ENCODE data around the gene TMIGD1. TPM values are rescaled to one million over a fixed set of nuclear protein-coding genes. Genes with fewer than 3 reads are reported as not detected.

The TMIGD1 gene
- total and polyA plus RNA-seq, 2 of the 13 experiments (the other 11 are each of a cell fraction or from before 2014, with no cell fraction given) = not detected

- CTCF ChIA-PET (ENCODE audit: low intra/inter-chr PET ratio, low total read pairs) = interaction anchor here (1.0 kb wide), 1 partner anchor 42 kb away, joined by 3 read pairs; no protein-coding TSS in a partner anchor
- Histone ChIP-seq H3K4me2 (ENCODE audit: low read depth, low read length) (peak overlapping the region; percentile 87), H3K79me2 (ENCODE audit: insufficient read depth, low read length) (no peaks in the 10 kb centered on the region), H3K9ac (ENCODE audit: insufficient read depth, low read depth, low read length) (peak overlapping the region; percentile 61), H3K4me3 (replicated peaks in 1 of 3; ENCODE audit: insufficient read depth in 1 of 3, low read depth in 2 of 3, low read length in 3 of 3) (peak overlapping the region; percentile 44 to 58 (median 46); a peak in 4 of 6 replicates), H3K4me1 (ENCODE audit: insufficient read depth, low read length) (peaks cover 96% of the 10 kb centered on the region), H3K9me3 (ENCODE audit: low read length) (no peaks in the 10 kb centered on the region), H3K27ac (ENCODE audit: extremely low read length, insufficient read depth, low read length) (peak overlapping the region; percentile 69), H2AFZ (ENCODE audit: low read length) (no peak overlapping the region), H4K20me1 (ENCODE audit: insufficient read depth, low read length) (no peaks in the 10 kb centered on the region), H3K36me3 (replicated peaks in 1 of 2; ENCODE audit: control insufficient read depth in 1 of 2, insufficient read depth in 2 of 2, low read length in 2 of 2) (no peaks in the 10 kb centered on the region), H3K27me3 (ENCODE audit: control insufficient read depth in 1 of 2, insufficient read depth in 2 of 2, low read length in 2 of 2) (no peaks in the 10 kb centered on the region)
- intact Hi-C loops (cut with micrococcal nuclease; ENCODE audit: unreplicated experiment) = loop anchor here (2.0 kb wide), 2 partner anchors 64 to 136 kb away; partner anchors contain the start of gene GOSR1
- ATAC-seq (no peak), DNase-seq (ENCODE audit: low spot score) (no peak), FAIRE-seq (no peak)
- 10% methylated on average over 6 of the region's 6 CpGs for WGBS (ENCODE audit: low lambda C conversion rate)
- in situ Hi-C loops (cut with HindIII; ENCODE audit: extremely low pct_ligation_motif_present, low pct_unique_long_range_greater_than_20kb) = loop anchor here (5.0 kb wide), 1 partner anchor 36 kb away; the partner anchor contains the start of gene CPD
- BruUV-seq (replicated peaks) = no TSS peak
- POLR2A ChIA-PET = interaction anchor here (1.0 to 8.7 kb wide), 8 partner anchors 20 to 236 kb away, joined by 3 to 114 read pairs (median 6); partner anchors contain the start of genes CPD and GOSR1
- TF ChIP-seq ZNF350 (CRISPR knock-in tag; IDR thresholded peaks at IDR 0.05; ENCODE audit: borderline replicate concordance, low read depth) (no peak), ZFP90 (CRISPR knock-in tag; IDR thresholded peaks at IDR 0.05; ENCODE audit: borderline replicate concordance) (0 out of 2 replicates have a peak, but pooled peaks have one; percentile 24), ZSCAN12 (CRISPR knock-in tag; IDR thresholded peaks at IDR 0.05) (no peak), ZNF558 (CRISPR knock-in tag; IDR thresholded peaks at IDR 0.05; ENCODE audit: borderline replicate concordance) (no peak), KMT2B (CRISPR knock-in tag; IDR thresholded peaks at IDR 0.05) (no peak), DBP (CRISPR knock-in tag; IDR thresholded peaks at IDR 0.05; ENCODE audit: not compliant biosample characterization) (no peak), ARNT (IDR thresholded peaks at IDR 0.05) (no peak), TAF15 (IDR thresholded peaks at IDR 0.05; ENCODE audit: low read depth, low read length, poor library complexity, severe bottlenecking) (no peak), ZFY (CRISPR knock-in tag; IDR thresholded peaks at IDR 0.05) (no peak), ZNF770 (CRISPR knock-in tag; IDR thresholded peaks at IDR 0.05) (peak; percentile 37; the same call in 1 of the 2 replicates), GTF3A (CRISPR knock-in tag; conservative IDR thresholded peaks at IDR 0.05) (no peak), HINFP (CRISPR knock-in tag; IDR thresholded peaks at IDR 0.05; ENCODE audit: low read depth) (no peak), ZBTB7A (CRISPR knock-in tag; IDR thresholded peaks at IDR 0.05) (no peak), MEF2D (CRISPR knock-in tag; IDR thresholded peaks at IDR 0.05) (no peak), NR2C2 (CRISPR knock-in tag; IDR thresholded peaks at IDR 0.05; ENCODE audit: borderline replicate concordance) (no peak)
- TF ChIP-seq, protein P1, sequence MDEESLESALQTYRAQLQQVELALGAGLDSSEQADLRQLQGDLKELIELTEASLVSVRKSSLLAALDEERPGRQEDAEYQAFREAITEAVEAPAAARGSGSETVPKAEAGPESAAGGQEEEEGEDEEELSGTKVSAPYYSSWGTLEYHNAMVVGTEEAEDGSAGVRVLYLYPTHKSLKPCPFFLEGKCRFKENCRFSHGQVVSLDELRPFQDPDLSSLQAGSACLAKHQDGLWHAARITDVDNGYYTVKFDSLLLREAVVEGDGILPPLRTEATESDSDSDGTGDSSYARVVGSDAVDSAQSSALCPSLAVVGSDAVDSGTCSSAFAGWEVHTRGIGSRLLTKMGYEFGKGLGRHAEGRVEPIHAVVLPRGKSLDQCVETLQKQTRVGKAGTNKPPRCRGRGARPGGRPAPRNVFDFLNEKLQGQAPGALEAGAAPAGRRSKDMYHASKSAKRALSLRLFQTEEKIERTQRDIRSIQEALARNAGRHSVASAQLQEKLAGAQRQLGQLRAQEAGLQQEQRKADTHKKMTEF (CRISPR knock-in tag; IDR thresholded peaks at IDR 0.05) = no peak
- TF ChIP-seq, protein P2, sequence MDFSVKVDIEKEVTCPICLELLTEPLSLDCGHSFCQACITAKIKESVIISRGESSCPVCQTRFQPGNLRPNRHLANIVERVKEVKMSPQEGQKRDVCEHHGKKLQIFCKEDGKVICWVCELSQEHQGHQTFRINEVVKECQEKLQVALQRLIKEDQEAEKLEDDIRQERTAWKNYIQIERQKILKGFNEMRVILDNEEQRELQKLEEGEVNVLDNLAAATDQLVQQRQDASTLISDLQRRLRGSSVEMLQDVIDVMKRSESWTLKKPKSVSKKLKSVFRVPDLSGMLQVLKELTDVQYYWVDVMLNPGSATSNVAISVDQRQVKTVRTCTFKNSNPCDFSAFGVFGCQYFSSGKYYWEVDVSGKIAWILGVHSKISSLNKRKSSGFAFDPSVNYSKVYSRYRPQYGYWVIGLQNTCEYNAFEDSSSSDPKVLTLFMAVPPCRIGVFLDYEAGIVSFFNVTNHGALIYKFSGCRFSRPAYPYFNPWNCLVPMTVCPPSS (IDR thresholded peaks at IDR 0.05) = no peak
These were observed 7.0 kb upstream of the TMIGD1 start for GRCh38 chr17:30340801-30341356.
